WTC11 (cell line): ENCODE results near the gene MLYCD. TPM values are rescaled to one million over a fixed set of nuclear protein-coding genes. Genes with fewer than 3 reads are reported as not detected.
A peak's percentile ranks its signal among the peaks of the same experiment; 100 is the strongest.

ENCODE experiments used
- ATAC-seq: fragments of 200-7000 bp; cut with Tn5 transposase; 2 replicates; pipeline ENCODE4 v1.10.0; 2021; ENCODE audit warnings: mild to moderate bottlenecking, moderate library complexity
- CTCF ChIA-PET: fragments of 300-600 bp; sonication (Branson Sonifier 250); formaldehyde crosslinking; loops from one replicate; lab custom pipeline; 2021; ENCODE audit warnings: antibody characterized with exemption; lab: Charles Lee
- POLR2A ChIA-PET: fragments of 350-600 bp; sonication (Branson Sonifier 250); formaldehyde crosslinking; loops from one replicate; lab custom pipeline; 2021; ENCODE audit warnings: antibody characterized with exemption; lab: Charles Lee
- DNase-seq: peaks from one replicate; pipeline ENCODE4 v3.0.0; 2021; ENCODE audit warnings: low spot score
- H3K27ac Mint-ChIP-seq: 2 replicates; pipeline ENCODE4 v1.8.0; 2021; ENCODE audit warnings: mixed read lengths
- H3K27me3 Mint-ChIP-seq: 2 replicates; pipeline ENCODE4 v1.8.0; 2021; ENCODE audit warnings: low read depth, mild to moderate bottlenecking, moderate library complexity, mixed read lengths
- H3K36me3 Mint-ChIP-seq: 2 replicates; pipeline ENCODE4 v1.8.0; 2021; ENCODE audit warnings: mixed read lengths
- H3K4me1 Mint-ChIP-seq: 2 replicates; pipeline ENCODE4 v1.8.0; 2022; ENCODE audit warnings: mixed read lengths
- H3K4me3 Mint-ChIP-seq: 2 replicates; pipeline ENCODE4 v1.8.0; 2021; ENCODE audit warnings: mild to moderate bottlenecking, moderate library complexity, mixed read lengths
- H3K9me3 Mint-ChIP-seq: 2 replicates; pipeline ENCODE4 v1.8.0; 2021; ENCODE audit warnings: mixed read lengths
- ATF3 ChIP-seq: sonication (generic); formaldehyde crosslinking; conservative IDR thresholded peaks from 2 replicates; pipeline ENCODE4 v1.8.1; 2022; ENCODE audit warnings: mild to moderate bottlenecking, missing genetic modification reagents
- CBFB ChIP-seq: sonication (generic); formaldehyde crosslinking; IDR thresholded peaks from 2 replicates; pipeline ENCODE4 v1.8.1; 2022; ENCODE audit warnings: mild to moderate bottlenecking, low read depth, missing genetic modification reagents
- CREM ChIP-seq: sonication (generic); formaldehyde crosslinking; IDR thresholded peaks from 2 replicates; pipeline ENCODE4 v1.8.1; 2022; ENCODE audit warnings: mild to moderate bottlenecking, missing genetic modification reagents, moderate library complexity
- CTCF ChIP-seq: fragments of 200-600 bp; IDR thresholded peaks from 2 replicates; pipeline ENCODE4 v1.8.0; 2022; ENCODE audit warnings: antibody characterized with exemption
- E2F5 ChIP-seq: sonication (generic); formaldehyde crosslinking; IDR thresholded peaks from 2 replicates; pipeline ENCODE4 v1.8.1; 2022; ENCODE audit warnings: mild to moderate bottlenecking, moderate library complexity, missing genetic modification reagents
- EMX1 ChIP-seq: fragments of 250-450 bp; sonication (Bioruptor Pico); IDR thresholded peaks from 2 replicates; pipeline ENCODE4 v1.8.0; 2021; ENCODE audit warnings: mild to moderate bottlenecking
- ESRRA ChIP-seq: sonication (generic); formaldehyde crosslinking; IDR thresholded peaks from 2 replicates; pipeline ENCODE4 v1.8.1; 2022; ENCODE audit warnings: mild to moderate bottlenecking, missing genetic modification reagents, borderline replicate concordance
- FOXJ3 ChIP-seq: sonication (generic); formaldehyde crosslinking; IDR thresholded peaks from 2 replicates; pipeline ENCODE4 v1.9.0; 2021; ENCODE audit warnings: missing genetic modification reagents, mild to moderate bottlenecking, borderline replicate concordance
- FOXP1 ChIP-seq: sonication (generic); formaldehyde crosslinking; IDR thresholded peaks from 2 replicates; pipeline ENCODE4 v1.8.0; 2022; ENCODE audit warnings: missing genetic modification reagents, mild to moderate bottlenecking, moderate library complexity, borderline replicate concordance
- GRHL2 ChIP-seq: fragments of 250-450 bp; sonication (Bioruptor Pico); IDR thresholded peaks from 2 replicates; pipeline ENCODE4 v1.8.0; 2022; ENCODE audit warnings: mild to moderate bottlenecking, moderate library complexity; ENCODE audit not compliant: insufficient replicate concordance, severe bottlenecking
- JUN ChIP-seq: sonication (generic); formaldehyde crosslinking; IDR thresholded peaks from 2 replicates; pipeline ENCODE4 v1.8.0; 2023; ENCODE audit warnings: mild to moderate bottlenecking, missing genetic modification reagents
- KAT7 ChIP-seq: sonication (generic); formaldehyde crosslinking; IDR thresholded peaks from 2 replicates; pipeline ENCODE4 v1.8.1; 2023; ENCODE audit warnings: missing genetic modification reagents, mild to moderate bottlenecking, borderline replicate concordance
- MYBL2 ChIP-seq: sonication (generic); formaldehyde crosslinking; IDR thresholded peaks from 2 replicates; pipeline ENCODE4 v1.8.1; 2023; ENCODE audit warnings: mild to moderate bottlenecking, moderate library complexity, missing genetic modification reagents
- NFE2L1 ChIP-seq: sonication (generic); formaldehyde crosslinking; IDR thresholded peaks from 2 replicates; pipeline ENCODE4 v1.8.1; 2023; ENCODE audit warnings: missing genetic modification reagents
- OVOL2 ChIP-seq: fragments of 250-450 bp; sonication (Bioruptor Pico); IDR thresholded peaks from 2 replicates; pipeline ENCODE4 v1.9.0; 2021; ENCODE audit warnings: mild to moderate bottlenecking, borderline replicate concordance
- PREB ChIP-seq: sonication (generic); formaldehyde crosslinking; IDR thresholded peaks from 2 replicates; pipeline ENCODE4 v1.8.1; 2022; ENCODE audit warnings: mild to moderate bottlenecking, missing genetic modification reagents, moderate library complexity, borderline replicate concordance
- PRRX2 ChIP-seq: fragments of 250-450 bp; sonication (Bioruptor Pico); IDR thresholded peaks from 2 replicates; pipeline ENCODE4 v1.8.0; 2021; ENCODE audit warnings: mild to moderate bottlenecking
- RELA ChIP-seq: sonication (generic); formaldehyde crosslinking; IDR thresholded peaks from 2 replicates; pipeline ENCODE4 v1.8.1; 2022; ENCODE audit warnings: missing genetic modification reagents, mild to moderate bottlenecking, borderline replicate concordance
- TP53 ChIP-seq: sonication (generic); formaldehyde crosslinking; IDR thresholded peaks from 2 replicates; pipeline ENCODE4 v1.8.1; 2023; ENCODE audit warnings: mild to moderate bottlenecking, missing genetic modification reagents
- ZBTB43 ChIP-seq: sonication (generic); formaldehyde crosslinking; IDR thresholded peaks from 2 replicates; pipeline ENCODE4 v1.8.1; 2023; ENCODE audit warnings: mild to moderate bottlenecking, missing genetic modification reagents
- ZNF121 ChIP-seq: sonication (generic); formaldehyde crosslinking; IDR thresholded peaks from 2 replicates; pipeline ENCODE4 v1.8.0; 2023; ENCODE audit warnings: missing genetic modification reagents
- ZNF425 ChIP-seq: fragments of 250-450 bp; sonication (Bioruptor Pico); conservative IDR thresholded peaks from 2 replicates; pipeline ENCODE4 v1.9.0; 2021; ENCODE audit warnings: mild to moderate bottlenecking
- ZSCAN18 ChIP-seq: fragments of 250-450 bp; sonication (Bioruptor Pico); IDR thresholded peaks from 2 replicates; pipeline ENCODE4 v2.1.2; 2022; ENCODE audit warnings: mild to moderate bottlenecking, moderate library complexity
- total RNA-seq: library from RNA; stranded (reverse); gene quantifications from 3 replicates; pipeline ENCODE4 v1.2.3, GENCODE V29; 2021

Gene MLYCD
- total RNA-seq, 1 experiment from 2014 or later: 6.3 TPM

- no peak for TF ChIP-seq ZNF425 (CRISPR knock-in tag)
- TF ChIP-seq FOXJ3 (CRISPR knock-in tag): no peak
- TF ChIP-seq ATF3: no peak
- no peak for TF ChIP-seq TP53 (CRISPR knock-in tag)
- no peak for TF ChIP-seq EMX1 (CRISPR knock-in tag)
- TF ChIP-seq ZNF121: no peak
- TF ChIP-seq CBFB (CRISPR knock-in tag): no peak
- TF ChIP-seq ZSCAN18 (CRISPR knock-in tag): no peak
- TF ChIP-seq PREB: no peak
- no peak for TF ChIP-seq CTCF
These were observed 3.0 kb upstream of the MLYCD start (continued) for GRCh38 chr16:83895942-83896341.

GRCh38 chr16:83899272-83899897 is 470 bp downstream of the MLYCD start:
- Mint-ChIP-seq H3K9me3 (no peaks in the 10 kb centered on the region), H3K27me3 (peaks cover 2% of the 10 kb centered on the region; the same call in 1 of the 2 replicates), H3K27ac (0 out of 2 replicates have a peak overlapping the region, but pooled peaks have one; percentile 31), H3K36me3 (no peaks in the 10 kb centered on the region), H3K4me3 (peak overlapping the region; percentile 85), H3K4me1 (peaks cover 11% of the 10 kb centered on the region)
- ATAC-seq (peak; percentile 50), DNase-seq (peak; percentile 47)
- ChIA-PET POLR2A (interaction anchor here (0.9 kb wide), 1 partner anchor 39 kb away, joined by 3 read pairs; no protein-coding TSS in a partner anchor), CTCF (interaction anchor here (0.6 to 1.6 kb wide), 5 partner anchors 12 to 77 kb away, joined by 3 to 9 read pairs (median 5); no protein-coding TSS in a partner anchor)
- TF ChIP-seq NFE2L1 (CRISPR knock-in tag): no peak
- no peak for TF ChIP-seq E2F5
- TF ChIP-seq ZNF425 (CRISPR knock-in tag): no peak
- no peak for TF ChIP-seq JUN
- peak; percentile 53; the same call in 1 of the 2 replicates for TF ChIP-seq FOXP1 (CRISPR knock-in tag)
- TF ChIP-seq RELA (CRISPR knock-in tag): peak; percentile 19; the same call in 1 of the 2 replicates
- TF ChIP-seq ZBTB43 (CRISPR knock-in tag): peak; percentile 26; the same call in 1 of the 2 replicates
- TF ChIP-seq KAT7 (CRISPR knock-in tag): 0 out of 2 replicates have a peak, but pooled peaks have one; percentile 73
- TF ChIP-seq OVOL2 (CRISPR knock-in tag): no peak
- no peak for TF ChIP-seq PRRX2
- 0 out of 2 replicates have a peak, but pooled peaks have one; percentile 58 for TF ChIP-seq MYBL2
- no peak for TF ChIP-seq CREM (CRISPR knock-in tag)
- TF ChIP-seq ESRRA: peak; percentile 42; the same call in 1 of the 2 replicates
- no peak for TF ChIP-seq GRHL2 (CRISPR knock-in tag)
